A673 (cell line): ENCODE measurements around the gene KIF11. TPM values are rescaled to one million over a fixed set of nuclear protein-coding genes. Genes with fewer than 3 reads are reported as not detected.
"Not testable (repeated sequence)": the region's sequence is repeated elsewhere in the genome, so short reads cannot be mapped to it uniquely, and the experiment has no call there.

Experiments used
- BruUV-seq: library from RNA; stranded (reverse); fragments of 400-500 nt; replicated peaks from 2 replicates; lab custom pipeline; 2021; lab: Mats Ljungman, UMichigan
- CTCF ChIA-PET: fragments of 300-600 bp; sonication (Branson Sonifier 250); formaldehyde crosslinking; loops from one replicate; lab custom pipeline; 2022; ENCODE audit warnings: antibody characterized with exemption; lab: Charles Lee
- POLR2A ChIA-PET: fragments of 300-600 bp; sonication (Branson Sonifier 250); formaldehyde crosslinking; loops from one replicate; lab custom pipeline; 2022; ENCODE audit warnings: antibody characterized with exemption; ENCODE audit not compliant: low non-redundant PET; lab: Charles Lee
- DNase-seq: peaks from one replicate; pipeline ENCODE4 v3.0.0-alpha.2; 2015; ENCODE audit warnings: low spot score
- H3K27ac ChIP-seq: fragments of 200-600 bp; sonication (generic); 2 replicates; pipeline ENCODE4 v1.5.1; 2016; ENCODE audit warnings: mixed run types, low read depth, mild to moderate bottlenecking, mixed read lengths, antibody characterized with exemption, low read length; ENCODE audit not compliant: poor library complexity, severe bottlenecking
- H3K27me3 ChIP-seq: fragments of 200-600 bp; sonication (generic); replicated peaks from 2 replicates; pipeline ENCODE4 v1.6.1; 2017; ENCODE audit warnings: mixed run types, low read depth, mild to moderate bottlenecking, mixed read lengths, antibody characterized with exemption, low read length; ENCODE audit not compliant: insufficient read depth, poor library complexity
- H3K36me3 ChIP-seq: fragments of 200-600 bp; sonication (generic); 2 replicates; pipeline ENCODE4 v1.6.1; 2016; ENCODE audit warnings: mixed run types, mild to moderate bottlenecking, mixed read lengths, antibody characterized with exemption, low read length; ENCODE audit not compliant: insufficient read depth, poor library complexity, severe bottlenecking
- H3K4me1 ChIP-seq: fragments of 200-600 bp; sonication (generic); 2 replicates; pipeline ENCODE4 v1.6.1; 2017; ENCODE audit warnings: mixed run types, mild to moderate bottlenecking, mixed read lengths, antibody characterized with exemption, low read length; ENCODE audit not compliant: insufficient read depth, poor library complexity, severe bottlenecking
- H3K4me3 ChIP-seq: fragments of 200-600 bp; sonication (generic); 2 replicates; pipeline ENCODE4 v1.5.1; 2016; ENCODE audit warnings: low read depth, mixed run types, mild to moderate bottlenecking, mixed read lengths, low read length; ENCODE audit not compliant: poor library complexity, severe bottlenecking
- H3K9me3 ChIP-seq: fragments of 200-600 bp; sonication (generic); 2 replicates; pipeline ENCODE4 v1.6.1; 2016; ENCODE audit warnings: mixed run types, low read depth, mild to moderate bottlenecking, mixed read lengths, antibody characterized with exemption, low read length; ENCODE audit not compliant: poor library complexity, severe bottlenecking
- CTCF ChIP-seq: fragments of 300-800, 200-600 bp; sonication (generic); conservative IDR thresholded peaks from 2 replicates; pipeline ENCODE4 v1.5.1; 2017; ENCODE audit warnings: low read depth, mild to moderate bottlenecking, antibody characterized with exemption, low read length, moderate library complexity, mixed read lengths
- EZH2 ChIP-seq: fragments of 200-600 bp; sonication (generic); IDR thresholded peaks from 2 replicates; pipeline ENCODE4 v1.6.1; 2017; ENCODE audit warnings: borderline replicate concordance, low read depth, mild to moderate bottlenecking, mixed read lengths, antibody characterized with exemption, low read length; ENCODE audit not compliant: poor library complexity, severe bottlenecking
- intact Hi-C: fragments of 100-400 bp; cut with micrococcal nuclease; formaldehyde crosslinking; loops from one replicate; pipeline ENCODE4 v1.10.0; 2022; ENCODE audit not compliant: unreplicated experiment
- total RNA-seq: library from RNA; stranded (reverse); gene quantifications from 2 replicates; pipeline ENCODE4 v1.2.3, GENCODE V29; 2021

The KIF11 gene
- total RNA-seq, 1 experiment from 2014 or later = 92.0 TPM

DNA sequence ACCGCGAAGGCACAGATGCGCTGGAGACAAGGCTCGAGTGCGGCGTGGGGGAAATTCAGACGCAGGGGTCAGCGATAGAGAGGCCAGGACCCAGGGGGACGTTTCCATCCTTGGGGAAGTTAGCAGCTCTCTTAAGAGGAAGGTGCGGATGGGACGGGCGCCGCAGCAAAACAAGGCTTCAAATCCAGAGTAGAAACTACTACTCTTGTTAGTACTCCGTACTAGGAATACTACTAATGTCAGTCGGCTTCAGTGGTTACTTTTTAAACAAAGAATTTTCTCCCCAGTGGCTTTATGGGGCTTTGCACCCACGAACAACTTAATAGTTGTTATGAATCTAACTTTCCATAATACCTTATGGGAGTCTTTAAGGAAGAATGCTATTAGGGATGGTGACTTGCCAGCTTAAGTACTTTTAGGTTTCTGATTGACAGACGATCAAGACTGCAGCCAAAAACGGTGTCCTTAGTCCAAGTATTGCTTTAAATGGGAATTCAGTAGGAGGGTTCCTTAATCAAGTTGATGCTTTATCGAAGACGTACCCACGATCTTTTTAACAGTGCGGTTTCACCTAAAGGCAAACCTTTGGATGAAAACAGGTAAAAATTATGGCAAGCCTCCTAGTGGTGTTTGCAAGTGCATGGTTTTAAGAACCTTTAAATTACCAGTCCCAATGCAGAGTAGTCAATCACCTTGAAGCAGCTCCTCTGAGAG is 18.2 kb upstream of the KIF11 start:
- peak overlapping the region; percentile 93 for H3K27ac ChIP-seq
- no peaks in the 10 kb centered on the region for H3K9me3 ChIP-seq
- no peaks in the 10 kb centered on the region for H3K27me3 ChIP-seq
- intact Hi-C loops = loop anchor here (1.0 to 5.0 kb wide), 2 partner anchors 57 to 487 kb away; no protein-coding TSS in a partner anchor
- DNase-seq = no peak
- peaks cover under 1% of the 10 kb centered on the region for H3K36me3 ChIP-seq
- CTCF ChIA-PET = interaction anchor here (1.1 to 2.4 kb wide), 3 partner anchors 17 to 57 kb away, joined by 3 to 29 read pairs (median 4); no protein-coding TSS in a partner anchor
- peaks cover 17% of the 10 kb centered on the region for H3K4me1 ChIP-seq
- peak overlapping the region; percentile 83 for H3K4me3 ChIP-seq
- no peak for TF ChIP-seq EZH2
- no peak for TF ChIP-seq CTCF
- POLR2A ChIA-PET = interaction anchor here (0.6 to 0.7 kb wide), 3 partner anchors 62 to 1389 kb away, joined by 3 to 4 read pairs (median 3); no protein-coding TSS in a partner anchor
- BruUV-seq = TSS peak; percentile 61

DNA sequence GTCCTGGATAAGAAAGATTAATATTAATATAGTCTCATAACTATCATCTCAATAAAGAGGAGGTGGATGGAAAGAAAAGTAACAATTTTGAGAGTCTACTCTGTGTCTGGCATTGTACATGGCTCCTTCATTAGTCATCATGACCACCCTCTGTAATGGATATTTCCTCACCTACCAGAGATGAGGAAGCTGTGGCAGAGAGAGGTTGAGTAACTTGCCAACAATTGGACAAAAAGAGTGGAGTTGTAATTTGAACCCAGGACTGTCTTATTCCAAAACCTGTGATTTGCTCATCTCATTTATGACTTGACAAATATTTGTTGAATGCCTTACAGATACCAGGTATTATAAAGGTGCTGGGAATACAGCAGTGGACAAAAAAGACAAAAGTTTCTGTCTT is 17.0 kb upstream of the KIF11 start:
- Histone ChIP-seq H3K4me3 (no peak overlapping the region), H3K27me3 (no peaks in the 10 kb centered on the region), H3K4me1 (peaks cover 17% of the 10 kb centered on the region), H3K9me3 (no peaks in the 10 kb centered on the region), H3K27ac (no peak overlapping the region), H3K36me3 (no peaks in the 10 kb centered on the region)
- ChIA-PET POLR2A (no interaction called here), CTCF (no interaction called here)
- intact Hi-C loops = no loop called here
- TF ChIP-seq CTCF (no peak), EZH2 (no peak)
- no peak for DNase-seq
- BruUV-seq = no TSS peak

DNA sequence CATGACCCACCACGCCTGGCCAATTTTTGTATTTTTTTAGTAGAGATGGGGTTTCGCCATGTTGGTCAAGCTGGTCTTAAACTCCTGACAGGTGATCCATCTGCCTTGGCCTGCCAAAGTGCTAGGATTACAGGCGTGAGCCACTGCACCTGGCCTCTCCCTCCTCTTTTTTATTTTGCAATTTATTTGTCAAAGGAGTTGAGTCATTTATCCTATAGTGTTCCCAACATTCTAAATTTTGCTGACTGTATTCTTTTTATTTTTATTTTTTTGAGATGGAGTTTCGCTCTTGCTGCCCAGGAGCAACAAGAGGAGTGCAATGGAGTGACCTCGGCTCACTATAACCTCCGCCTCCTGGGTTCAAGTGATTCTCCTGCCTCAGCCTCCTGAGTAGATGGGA is 10.6 kb upstream of the KIF11 start:
- DNase-seq, H3K27me3 ChIP-seq, BruUV-seq, POLR2A ChIA-PET, H3K4me3 ChIP-seq, H3K27ac ChIP-seq, CTCF ChIA-PET, H3K36me3 ChIP-seq, intact Hi-C loops, H3K9me3 ChIP-seq, H3K4me1 ChIP-seq: not testable (repeated sequence)
